SKM-1 treated with dmso at 0.1 percent for 144 hours (cell line): ENCODE results near the gene MRPL19.

Experiments used
- DNase-seq: peaks from one replicate; lab custom pipeline; 2025; ENCODE audit not compliant: unreplicated experiment; lab: John Stamatoyannopoulos, UW

The MRPL19 gene

DNA sequence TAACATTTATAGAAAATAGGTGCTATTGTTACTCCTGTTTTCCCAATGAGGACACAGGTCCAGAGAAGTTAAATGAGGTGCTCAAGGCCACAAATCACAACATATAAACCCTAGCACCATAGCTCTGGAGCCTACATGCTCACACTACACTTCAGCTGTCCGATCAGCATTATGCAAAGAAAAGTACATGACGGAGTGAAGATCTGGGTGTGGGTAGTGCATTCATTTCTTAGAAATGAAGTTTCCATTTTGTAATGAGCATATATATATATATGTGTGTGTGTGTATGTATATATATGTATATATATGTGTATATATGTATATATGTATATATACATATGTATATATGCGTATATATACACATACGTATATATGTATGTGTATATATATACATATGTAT, 30.2 kb upstream of the MRPL19 start:
- no peak for DNase-seq

DNA sequence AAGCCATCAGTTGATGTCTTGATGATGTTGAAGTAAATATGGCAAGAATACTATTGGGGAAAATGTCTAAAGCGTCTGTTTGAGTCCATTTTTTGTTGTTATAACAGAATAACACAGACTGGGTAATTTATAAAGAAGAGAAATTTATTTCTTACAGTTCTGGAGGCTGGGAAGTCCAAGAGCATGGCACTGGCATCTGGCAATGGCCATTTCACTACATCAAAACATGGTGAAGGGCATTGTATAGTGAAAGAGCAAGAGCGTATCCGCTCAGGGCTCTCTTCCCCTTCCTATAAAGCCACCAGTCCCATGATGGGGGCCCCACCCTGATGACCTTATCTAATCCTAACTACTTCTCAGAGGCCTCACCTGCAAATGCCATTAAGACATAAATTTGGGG, 29.6 kb upstream of the MRPL19 start:
- no peak for DNase-seq

DNA sequence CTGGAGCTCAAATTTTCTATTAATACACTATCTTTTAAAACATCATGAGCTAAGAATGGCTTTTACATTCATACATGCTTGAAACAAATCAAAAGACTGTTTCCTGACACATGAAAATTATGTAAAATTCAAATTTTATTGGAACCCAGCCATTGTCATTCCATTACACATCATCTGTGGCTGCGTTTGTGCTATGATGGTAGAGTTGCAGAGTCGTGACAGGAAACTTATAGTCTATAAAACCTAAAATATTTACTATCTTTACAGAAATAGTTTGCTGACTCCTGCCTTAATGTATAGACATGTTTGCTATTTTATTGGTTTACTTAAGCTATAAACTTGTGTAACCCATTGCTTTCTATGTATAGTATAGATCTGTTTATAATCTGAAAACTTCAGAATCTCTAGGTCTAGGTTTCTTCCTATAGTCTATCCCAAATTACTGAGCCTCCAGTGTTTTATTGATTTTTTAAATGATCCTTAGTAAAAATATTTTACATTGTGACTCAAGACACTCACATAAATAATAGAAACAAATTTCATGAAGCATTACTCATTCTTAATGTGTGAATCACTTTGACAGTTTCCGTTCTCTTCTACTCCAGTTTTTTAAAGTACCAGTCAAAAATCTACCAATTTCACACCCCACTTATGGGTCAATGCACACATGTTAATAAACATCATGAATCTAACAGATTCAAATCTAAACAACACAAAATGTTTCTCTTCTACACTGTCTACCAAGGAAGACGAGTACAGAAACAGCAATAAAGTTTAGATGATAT, 26.4 kb upstream of the MRPL19 start:
- DNase-seq = no peak

DNA sequence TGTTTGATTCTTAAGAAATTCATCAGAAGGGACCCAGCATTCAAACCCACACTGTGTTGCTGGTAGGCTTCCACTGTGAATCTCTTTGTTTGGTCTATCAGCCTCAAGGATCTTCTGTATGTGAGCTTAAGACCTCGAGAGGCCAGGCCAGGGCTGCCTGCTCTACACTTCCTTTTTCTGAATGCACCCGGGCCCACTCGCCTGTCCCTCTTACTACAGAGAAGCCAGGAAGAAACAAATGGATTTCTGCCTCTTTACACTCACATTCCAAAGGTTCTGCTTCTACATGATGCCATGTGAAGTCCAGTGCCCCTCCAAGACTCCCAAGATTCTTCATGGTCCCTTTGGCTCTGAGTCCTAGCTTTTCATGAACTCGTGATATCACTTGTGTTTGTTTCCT, 25.4 kb upstream of the MRPL19 start:
- no peak for DNase-seq

DNA sequence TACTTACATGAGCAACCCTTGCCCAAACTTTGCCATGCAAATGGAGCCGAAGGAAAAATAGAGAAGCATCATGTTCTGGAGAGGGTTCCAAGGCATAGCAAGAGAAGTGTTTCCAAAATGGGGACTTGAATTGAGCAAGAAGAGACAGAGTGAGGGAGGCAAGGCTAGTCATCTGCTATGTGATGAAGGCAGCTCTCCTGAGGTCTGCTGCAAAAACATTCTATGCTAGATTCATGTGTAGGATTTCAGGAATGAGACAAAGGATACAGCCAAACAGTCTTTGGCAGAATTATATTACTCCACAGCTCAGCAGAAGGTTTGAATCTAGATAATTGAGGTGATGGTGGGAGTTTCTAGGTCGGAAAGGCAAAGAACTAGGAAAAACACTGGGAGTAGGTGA, 24.1 kb upstream of the MRPL19 start:
- DNase-seq = no peak

DNA sequence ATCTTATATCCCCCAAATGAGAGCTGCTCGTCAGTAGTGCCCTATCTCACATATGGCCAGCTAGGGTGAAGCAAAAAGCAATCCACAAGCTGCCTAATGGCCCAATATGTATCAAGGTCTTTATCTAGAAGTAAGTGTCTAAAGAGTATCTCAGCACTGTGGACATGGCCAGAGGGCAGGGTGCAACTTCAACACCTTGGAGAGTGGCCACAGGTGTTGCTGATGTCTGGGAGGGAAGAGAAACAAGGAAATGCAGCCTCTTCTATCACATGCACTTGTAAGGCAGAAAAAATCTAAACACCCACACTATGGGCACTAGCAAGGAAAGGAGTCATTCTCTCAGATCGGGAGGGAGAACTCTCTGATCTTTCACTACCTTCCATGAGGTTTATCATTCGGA, 23.7 kb upstream of the MRPL19 start:
- no peak for DNase-seq

DNA sequence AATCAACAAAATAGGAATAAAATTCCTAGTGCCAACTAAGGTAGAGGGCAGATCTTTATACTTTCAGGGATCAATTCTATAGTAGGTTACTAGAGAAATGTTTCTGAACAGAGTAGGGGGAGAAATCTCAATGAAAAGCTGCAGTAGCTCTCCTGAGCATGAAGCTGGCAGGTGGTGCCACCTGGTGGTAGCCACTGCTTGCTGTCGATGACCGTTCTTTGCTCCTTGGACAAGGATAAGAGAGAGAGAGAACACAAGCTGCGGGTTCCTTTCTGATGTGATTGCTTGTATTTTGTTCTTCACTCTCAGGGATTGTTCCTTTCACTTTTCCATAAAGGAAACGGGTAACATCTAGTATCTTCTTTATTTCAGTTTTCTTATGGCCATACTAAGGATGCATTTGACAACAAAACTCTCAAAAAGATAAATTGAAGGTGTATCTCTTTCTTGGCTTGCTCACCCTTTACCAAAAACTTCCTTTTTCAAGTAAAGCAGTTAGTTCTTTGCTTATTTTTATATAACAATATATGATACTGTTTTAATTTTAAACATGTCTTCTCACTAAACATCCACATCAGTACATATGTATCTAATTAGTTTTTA, 18.6 kb upstream of the MRPL19 start:
- DNase-seq = peak; percentile 65

DNA sequence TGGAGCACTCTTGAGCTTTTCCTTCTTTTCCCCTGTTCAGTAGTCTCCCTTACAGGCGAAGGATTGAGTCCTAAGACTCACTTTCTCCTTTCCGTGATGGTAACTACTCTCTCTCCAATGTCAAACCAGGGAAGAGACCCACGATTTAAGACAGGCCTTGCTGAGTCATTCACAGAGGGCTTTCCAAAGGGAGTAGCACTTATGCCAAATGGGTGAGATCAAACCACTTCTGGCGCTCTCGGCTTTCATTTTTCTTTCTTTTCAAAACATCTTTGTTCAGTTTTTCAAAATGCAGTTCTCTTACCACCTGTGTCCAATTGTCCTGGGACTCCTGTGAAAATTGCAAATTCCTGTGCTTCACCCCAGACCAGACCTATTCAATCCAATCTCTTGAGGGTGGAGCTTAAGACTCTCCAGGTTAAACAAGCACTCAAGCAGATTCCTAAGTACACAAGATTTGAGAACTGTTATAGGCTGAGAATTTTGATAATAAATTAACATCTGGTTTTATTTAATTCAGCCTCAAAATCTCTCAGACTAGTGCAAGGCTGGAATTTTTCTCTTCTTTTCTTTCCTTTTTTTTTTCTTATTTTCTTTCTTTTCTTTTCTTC, 14.4 kb upstream of the MRPL19 start:
- DNase-seq = no peak

DNA sequence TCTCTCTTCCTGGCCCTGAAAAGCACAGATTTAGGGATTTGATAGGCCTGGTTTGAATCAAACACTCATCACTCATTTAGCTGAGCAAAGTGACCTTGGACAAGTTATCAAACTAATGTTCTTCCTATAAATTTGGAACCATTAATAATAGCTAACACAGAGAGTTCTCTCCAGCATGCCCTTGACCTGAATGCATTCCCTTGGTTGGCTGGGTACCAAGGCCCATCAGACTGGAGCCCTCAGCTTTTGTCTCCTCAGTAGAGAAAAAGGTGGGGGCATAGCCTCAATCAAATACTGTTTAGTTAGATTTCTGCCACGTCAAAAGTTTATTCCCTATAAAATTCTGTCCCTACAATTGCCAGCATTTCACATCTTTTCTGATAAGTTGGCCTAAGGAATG, 13.8 kb upstream of the MRPL19 start:
- no peak for DNase-seq

DNA sequence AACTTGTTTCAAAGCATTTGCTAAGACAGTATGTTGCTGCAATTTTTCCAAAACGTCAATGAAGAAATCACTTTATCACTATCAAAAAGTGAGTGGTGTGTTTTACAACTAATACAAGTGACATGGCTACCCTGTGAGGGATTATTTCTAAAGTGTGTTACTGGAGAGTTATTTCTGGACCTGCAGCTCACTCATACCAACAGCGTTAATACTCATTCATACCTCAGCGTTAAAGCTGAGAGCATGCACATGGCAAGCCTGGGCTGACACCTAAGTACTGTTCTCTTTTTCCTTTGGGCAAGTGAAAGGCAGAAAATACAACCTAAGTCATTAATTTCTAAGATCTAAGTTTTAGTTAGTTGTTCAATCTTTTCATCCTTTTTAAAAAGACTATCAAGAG, 13.0 kb upstream of the MRPL19 start:
- no peak for DNase-seq

DNA sequence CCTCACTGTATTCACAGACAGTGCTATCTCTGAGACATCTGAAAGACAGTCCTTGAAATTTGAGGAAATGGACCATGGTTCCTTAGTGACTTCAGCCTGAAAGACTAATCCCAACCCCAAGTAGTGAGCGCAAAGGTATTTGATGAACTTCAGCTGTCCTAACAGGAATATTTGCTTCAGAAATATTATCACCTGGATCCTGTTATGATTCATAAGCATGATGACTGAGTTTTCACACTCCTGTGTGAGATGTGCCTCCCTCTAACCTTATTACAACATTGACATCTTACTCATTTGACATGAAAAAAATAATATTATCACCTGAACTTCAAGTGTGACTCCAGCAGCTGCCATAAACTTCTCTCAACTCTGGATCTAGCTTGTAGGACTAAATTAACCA, 11.6 kb upstream of the MRPL19 start:
- DNase-seq = no peak

DNA sequence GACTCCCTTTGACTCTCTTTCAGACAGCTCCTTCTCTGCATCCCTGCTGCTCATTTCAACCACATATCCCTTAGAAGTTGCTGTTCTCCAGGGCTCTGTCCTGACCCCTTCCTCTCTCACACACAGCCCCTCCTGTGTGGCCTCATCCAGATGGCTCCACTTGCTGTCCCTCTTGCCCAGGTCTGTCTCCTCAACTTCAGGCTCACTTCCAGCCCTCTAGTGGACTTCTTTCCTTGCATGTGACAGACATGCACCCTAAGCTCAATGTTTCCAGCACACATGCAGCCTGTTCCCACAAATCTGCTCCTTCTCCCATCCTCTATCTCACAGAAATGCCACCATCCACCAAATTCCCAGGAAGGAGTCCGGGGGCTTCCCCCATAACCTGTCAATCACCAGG, 9.0 kb upstream of the MRPL19 start:
- DNase-seq = no peak

DNA sequence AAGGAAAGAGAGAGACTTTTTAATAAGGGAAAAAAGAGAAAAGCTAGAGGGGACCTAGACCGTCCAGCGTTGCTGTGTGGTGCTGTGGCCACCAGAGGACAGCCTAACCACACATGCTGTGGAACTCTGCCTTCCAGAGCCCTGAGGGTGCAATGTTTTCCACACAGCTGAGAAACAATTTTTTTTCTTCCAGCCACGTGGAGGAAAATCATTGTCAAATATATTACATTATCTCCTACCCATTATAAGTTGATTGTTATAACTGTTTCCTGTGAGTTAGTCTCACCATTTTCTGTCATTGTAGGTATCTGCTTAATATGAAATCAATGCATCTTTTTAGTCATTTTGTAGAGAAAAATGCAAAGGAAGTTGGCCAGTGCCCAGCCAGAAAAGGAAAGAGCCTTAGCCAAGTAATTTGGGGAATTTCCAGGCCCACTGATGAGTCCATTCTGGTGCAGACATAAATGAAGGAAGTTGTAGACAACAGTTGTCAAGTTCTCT, 5.9 kb upstream of the MRPL19 start:
- DNase-seq = peak; percentile 1

DNA sequence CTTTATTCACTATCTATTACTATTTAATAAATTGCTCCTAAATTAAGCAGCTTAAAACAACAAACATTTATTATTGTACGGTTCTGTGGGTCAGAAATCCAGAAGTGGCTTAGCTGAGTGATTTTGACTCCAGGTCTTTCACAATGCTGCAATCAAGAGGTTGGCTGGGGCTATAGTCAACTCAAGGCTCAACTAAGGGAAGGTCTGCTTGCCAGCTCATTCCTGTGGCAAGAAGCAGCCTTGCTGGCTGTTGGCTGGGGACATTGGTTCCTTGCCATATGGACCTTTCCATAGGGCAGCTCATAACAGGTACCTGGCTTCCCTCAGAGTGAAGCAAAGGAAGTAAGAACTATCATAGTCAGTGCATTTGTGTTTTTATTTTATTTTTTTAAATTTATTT, 5.0 kb upstream of the MRPL19 start:
- no peak for DNase-seq

DNA sequence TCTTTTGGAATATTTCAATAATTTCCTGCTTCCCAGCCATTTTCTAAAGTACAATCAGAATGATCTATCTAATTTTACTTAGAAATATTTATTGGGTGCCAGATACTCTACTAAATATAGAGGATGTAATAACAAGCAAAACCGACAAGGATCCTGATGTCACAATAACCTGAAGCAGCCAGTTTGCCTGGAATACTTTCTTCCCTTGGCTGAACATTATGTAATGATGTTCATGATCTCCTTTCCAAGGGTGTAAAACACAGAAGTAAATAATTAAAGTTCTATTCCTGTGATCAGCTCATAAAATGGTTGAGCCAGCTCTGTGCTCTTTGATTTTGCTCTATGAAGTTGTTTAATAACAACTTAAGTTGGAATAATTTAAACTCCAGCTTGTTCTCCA, 2.6 kb upstream of the MRPL19 start:
- no peak for DNase-seq

DNA sequence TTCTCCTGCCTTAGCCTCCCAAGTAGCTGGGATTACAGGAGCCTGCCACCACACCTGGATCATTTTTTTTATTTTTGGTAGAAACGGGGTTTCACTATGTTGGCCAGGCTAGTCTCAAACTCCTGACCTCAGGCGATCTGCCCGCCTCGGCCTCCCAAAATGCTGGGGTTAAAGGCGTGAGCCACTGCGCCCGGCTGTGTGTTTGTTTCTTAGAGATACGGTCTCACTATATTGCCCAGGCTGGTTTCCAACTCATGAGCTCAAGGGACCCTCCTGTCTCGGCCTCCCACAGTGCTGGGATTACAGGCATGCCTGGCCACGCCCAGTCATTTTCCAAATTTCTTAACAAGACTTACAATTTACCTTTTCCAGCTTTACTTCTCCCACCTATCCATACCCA, 940 bp upstream of the MRPL19 start:
- no peak for DNase-seq

DNA sequence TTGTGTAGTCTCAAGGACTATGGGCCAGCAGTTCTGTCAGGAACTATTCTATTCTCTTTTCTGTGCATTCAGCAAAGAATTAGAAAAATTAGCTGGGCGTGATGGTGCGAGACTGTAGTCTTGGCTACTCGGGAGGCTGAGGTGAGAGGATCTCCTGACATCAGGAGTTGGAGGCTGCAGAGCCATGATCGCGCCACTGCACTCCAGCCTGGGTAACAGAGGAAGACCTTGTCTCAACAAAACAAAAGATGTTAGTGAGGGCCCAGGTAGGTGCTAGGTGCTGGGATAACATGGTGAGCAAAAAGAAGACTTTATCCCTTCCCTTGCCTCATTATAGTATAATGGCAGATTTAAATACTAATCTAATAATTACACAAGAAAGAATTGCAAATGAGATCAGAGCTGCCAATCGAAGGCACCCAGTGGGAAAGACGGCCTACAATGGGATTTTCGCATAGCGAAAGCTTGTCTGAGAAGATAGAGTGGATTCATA, 447 bp upstream of the MRPL19 start:
- no peak for DNase-seq

DNA sequence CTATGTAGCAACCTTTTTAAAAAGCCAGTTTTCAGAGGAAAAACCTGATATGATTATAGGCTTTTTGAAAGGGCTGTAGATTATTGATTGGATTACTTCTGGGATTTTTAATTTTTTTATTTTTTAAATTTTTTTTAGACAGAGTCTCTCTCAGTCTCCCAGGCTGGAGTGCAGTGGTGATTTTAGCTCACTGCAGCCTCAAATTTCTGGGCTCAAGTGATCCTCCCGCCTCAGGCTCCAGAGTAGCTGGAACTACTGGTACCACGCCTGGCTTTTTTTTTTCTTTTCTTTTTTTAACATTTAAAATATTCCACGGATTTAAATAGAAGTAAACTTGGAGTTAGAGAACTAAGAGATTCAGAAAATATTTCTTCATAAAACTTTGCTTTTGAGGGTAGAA, 1.2 kb downstream of the MRPL19 start:
- no peak for DNase-seq

DNA sequence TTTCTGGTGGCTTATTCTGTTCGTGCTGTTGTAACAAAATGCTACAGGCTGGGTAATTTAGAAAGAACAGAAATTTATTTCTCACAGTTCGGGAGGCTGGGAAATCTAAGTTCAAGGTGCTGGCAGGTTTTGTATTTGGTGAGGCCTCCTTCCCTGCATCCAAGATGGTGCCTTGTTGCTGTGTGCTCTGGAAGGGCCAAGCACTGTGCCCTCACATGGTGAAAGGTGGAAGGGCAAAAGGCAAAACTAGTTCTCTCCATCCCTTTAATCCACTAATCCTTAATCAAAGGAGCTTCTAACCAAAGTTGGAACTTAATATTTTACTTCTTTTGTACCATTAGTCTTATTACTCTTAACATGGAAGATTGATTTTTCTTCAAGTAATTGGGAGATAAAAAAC, 7.4 kb downstream of the MRPL19 start:
- DNase-seq = no peak

DNA sequence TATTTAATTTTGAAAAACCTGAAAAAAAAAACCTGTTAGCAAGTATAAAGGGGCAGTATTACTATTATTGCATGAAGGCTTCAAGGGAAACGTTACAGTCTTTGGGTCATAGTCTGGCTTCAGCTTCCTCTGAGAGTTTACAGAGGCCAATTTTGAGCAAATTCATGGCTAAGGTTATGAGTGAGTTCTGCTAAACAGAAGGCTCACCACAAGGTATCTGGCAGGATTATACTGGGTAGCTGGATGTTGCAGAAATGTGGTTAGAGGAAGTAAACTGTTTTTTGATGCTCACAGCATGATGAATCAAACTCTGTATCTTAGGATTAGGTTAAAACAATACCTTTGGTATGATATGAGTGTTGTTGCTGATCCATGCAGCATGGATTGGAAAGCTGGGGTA, 9.3 kb downstream of the MRPL19 start:
- no peak for DNase-seq

DNA sequence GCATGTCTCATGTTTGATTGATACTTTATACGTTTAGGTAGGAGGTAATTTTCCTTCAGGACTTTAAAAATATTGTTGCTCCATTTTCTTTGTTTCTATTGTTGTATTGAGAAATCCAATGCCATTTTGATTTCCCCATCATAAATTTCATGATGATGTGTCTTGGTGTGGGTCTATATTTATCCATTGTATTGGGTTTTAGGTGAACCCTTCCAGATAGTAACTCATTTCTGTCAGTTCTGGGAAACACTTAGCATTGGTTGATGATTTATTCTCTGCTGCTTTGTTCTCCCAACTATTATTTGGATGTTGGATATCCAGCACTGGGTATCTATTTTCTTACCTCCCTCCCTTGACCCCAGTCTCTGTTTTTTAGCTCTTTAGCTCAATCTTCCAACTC, 10.0 kb downstream of the MRPL19 start:
- no peak for DNase-seq

DNA sequence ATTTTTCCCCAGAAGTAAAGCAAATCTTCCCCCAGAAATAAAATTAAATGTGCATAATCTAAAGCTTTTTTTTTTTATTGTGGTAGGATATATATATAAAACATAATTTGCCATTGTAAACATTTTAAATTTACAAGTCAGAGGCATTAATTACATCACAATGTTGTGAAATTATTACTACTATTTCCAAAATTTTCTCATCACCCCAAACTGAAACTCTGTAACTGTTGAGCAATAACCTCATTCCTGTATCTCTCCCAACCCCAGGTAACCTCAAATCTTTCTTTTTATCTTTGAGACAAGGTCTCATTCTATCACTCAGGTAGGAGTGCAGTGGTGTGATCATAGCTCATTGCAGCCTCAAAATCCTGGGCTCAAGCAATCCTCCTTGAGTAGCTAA, 11.2 kb downstream of the MRPL19 start:
- no peak for DNase-seq
